AG20443 (cell line): Measurements from ENCODE around the gene IL37.

ENCODE experiments used
- DNase-seq: peaks from one replicate; pipeline ENCODE4 v3.0.0; 2012; ENCODE audit warnings: low spot score, mixed read lengths

IL37 gene

DNA sequence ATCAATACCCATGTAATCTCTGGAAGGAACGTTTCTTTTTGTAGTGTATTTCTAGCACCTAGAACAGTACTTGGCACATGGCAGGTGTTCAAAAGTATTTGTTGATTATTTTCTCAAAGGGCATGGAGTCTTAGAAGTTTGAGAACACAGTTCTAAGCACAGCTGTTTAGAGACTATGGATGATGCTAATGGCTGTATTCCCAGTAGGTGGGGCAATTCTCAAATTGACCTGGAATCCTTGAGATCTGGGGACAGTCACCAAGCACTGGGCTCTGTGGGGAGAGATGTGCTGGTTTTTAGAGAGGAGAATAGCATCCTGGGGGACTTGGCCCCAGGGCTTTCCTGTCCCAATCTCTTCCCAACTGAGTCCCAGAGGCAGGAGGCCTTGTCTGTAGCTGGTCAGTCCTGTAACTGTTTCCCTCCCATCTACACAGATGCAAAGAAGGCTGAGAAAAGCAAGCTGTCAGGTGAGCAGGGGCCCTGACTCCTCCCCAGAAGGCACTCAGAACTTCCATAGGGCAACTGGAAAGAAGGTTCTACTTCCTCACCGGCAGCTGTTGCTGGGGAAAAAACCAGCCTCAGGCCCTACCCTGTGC lies 49.4 kb downstream of the IL37 start:
- DNase-seq: no peak

DNA sequence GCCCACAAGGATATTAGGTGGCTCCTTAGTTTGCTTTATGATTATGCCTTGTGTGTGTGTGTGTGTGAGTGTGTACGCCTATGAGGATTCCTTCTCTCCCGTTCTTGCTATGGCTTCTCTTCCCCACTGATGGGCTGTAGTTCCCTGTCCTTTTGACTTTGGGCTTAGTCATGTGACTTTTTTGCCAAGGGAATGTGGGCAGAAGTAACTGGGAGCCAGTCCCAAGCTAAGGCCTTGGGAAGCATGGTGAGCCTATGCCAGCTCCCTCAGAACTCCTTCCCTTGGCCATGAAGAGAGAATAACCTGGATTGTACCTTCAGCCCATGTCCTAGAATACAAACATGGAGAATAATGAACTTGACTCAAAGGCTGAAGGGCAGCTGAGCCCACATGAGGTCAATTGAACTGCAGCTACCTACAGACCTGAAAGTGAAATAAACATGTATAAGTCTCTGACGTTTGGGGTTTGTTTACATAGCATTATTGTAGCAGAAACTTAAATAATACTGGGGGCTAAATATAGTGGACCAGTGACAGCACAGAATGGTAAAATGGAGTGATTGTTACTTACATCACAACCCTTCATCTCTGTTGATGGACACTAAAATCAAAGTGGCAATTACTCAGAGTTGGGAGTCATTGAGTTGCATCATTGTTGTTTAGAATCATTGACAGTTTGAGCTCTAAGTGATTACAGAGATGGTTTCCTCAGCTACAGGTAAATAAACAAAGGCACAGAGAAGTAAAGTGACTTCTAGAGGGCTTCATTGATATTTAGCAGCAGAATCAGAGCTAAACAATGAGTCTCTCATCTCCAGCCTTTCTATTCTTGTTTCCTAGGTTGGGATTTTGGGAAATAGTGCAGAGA lies 51.6 kb downstream of the IL37 start:
- no peak for DNase-seq

DNA sequence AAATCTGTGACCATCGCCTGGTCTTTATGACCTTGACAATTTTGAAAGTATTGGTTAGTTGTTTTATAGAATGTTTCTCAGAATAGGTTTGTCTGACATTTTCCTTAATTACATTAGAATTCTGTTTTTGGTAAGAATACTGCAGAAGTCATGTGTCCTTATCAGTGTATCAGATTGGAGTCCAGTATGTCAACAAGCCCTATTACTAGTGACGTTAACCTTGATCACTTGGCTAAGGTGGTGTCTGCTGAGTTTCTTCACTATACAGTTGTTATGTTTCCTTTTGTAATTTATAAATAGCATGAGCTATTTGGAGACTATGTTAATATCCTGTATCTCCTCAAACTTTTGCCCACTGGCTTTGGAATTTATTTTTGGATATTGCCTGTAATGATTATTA lies 56.1 kb downstream of the IL37 start:
- no peak for DNase-seq
